H1 (cell line): ENCODE data around the gene C2CD4D. TPM values are rescaled to one million over a fixed set of nuclear protein-coding genes. Genes with fewer than 3 reads are reported as not detected.

Experiments
- CTCF ChIA-PET: fragments of 300-600 bp; sonication (Branson Sonifier 250); formaldehyde crosslinking; loops from one replicate; lab custom pipeline; 2021; ENCODE audit not compliant: partially characterized antibody; lab: Charles Lee
- POLR2A ChIA-PET: fragments of 300-600 bp; sonication (Branson Sonifier 250); formaldehyde crosslinking; loops from one replicate; lab custom pipeline; 2021; ENCODE audit warnings: inconsistent platforms; ENCODE audit not compliant: partially characterized antibody; lab: Charles Lee
- DNase-seq, 2 experiments: peaks; one replicate each; pipeline versions ENCODE4 v3.0.0 to v3.0.0-alpha.2; 2010 to 2022; ENCODE audit warnings: low spot score in 2 of 2, low read depth in 1 of 2, mixed read lengths in 1 of 2
- FAIRE-seq: peaks from 2 replicates; lab custom pipeline; 2011; peaks lifted over from hg19 to GRCh38; lab: Jason Lieb, UNC
- H2AFZ ChIP-seq: 2 replicates; pipeline ENCODE4 v1.8.1; 2012; ENCODE audit warnings: low read length, inconsistent platforms
- H2AK5ac ChIP-seq: 2 replicates; pipeline ENCODE4 v1.6.1; 2013; ENCODE audit warnings: low read depth, low read length
- H2BK120ac ChIP-seq: replicated peaks from 2 replicates; pipeline ENCODE3; 2013; ENCODE audit warnings: low read depth, low read length, inconsistent platforms
- H2BK12ac ChIP-seq: 2 replicates; pipeline ENCODE4 v1.6.1; 2013; ENCODE audit warnings: low read depth, low read length
- H2BK15ac ChIP-seq: 2 replicates; pipeline ENCODE4 v1.6.1; 2013; ENCODE audit warnings: low read length
- H2BK20ac ChIP-seq: 2 replicates; pipeline ENCODE4 v1.6.1; 2013; ENCODE audit warnings: low read length
- H2BK5ac ChIP-seq: 2 replicates; pipeline ENCODE4 v1.6.1; 2013; ENCODE audit warnings: low read depth, low read length
- H3K14ac ChIP-seq: 2 replicates; pipeline ENCODE4 v1.6.1; 2013; ENCODE audit warnings: inconsistent platforms; ENCODE audit not compliant: insufficient read length
- H3K18ac ChIP-seq: 2 replicates; pipeline ENCODE4 v1.6.1; 2013; ENCODE audit warnings: low read length; ENCODE audit errors: extremely low read depth
- H3K23ac ChIP-seq: 2 replicates; pipeline ENCODE4 v1.6.1; 2013; ENCODE audit warnings: inconsistent platforms; ENCODE audit not compliant: insufficient read length
- H3K23me2 ChIP-seq: 2 replicates; pipeline ENCODE4 v1.6.1; 2013; ENCODE audit warnings: low read depth, low read length
- H3K27ac ChIP-seq: 2 replicates; pipeline ENCODE4 v1.6.1; 2011; ENCODE audit warnings: low read depth, low read length, inconsistent platforms
- H3K27me3 ChIP-seq, 4 experiments: replicated peaks in 1 of 4; 1 replicate in 1 of 4; 2 replicates in 3 of 4; pipeline versions ENCODE4 v1.6.1 to v1.8.1; 2011 to 2013; ENCODE audit warnings: low read length in 3 of 4, mild to moderate bottlenecking in 3 of 4, inconsistent platforms in 2 of 4, mixed read lengths in 2 of 4, moderate library complexity in 1 of 4; ENCODE audit not compliant: control insufficient read depth in 3 of 4, insufficient read depth in 3 of 4; ENCODE audit errors: extremely low read depth in 1 of 4
- H3K36me3 ChIP-seq, 4 experiments: 2 replicates each; pipeline versions ENCODE4 v1.6.1 to v1.8.1; 2011 to 2013; ENCODE audit warnings: mild to moderate bottlenecking in 4 of 4, low read length in 3 of 4, moderate library complexity in 2 of 4, control low read depth in 1 of 4, inconsistent platforms in 1 of 4; ENCODE audit not compliant: insufficient read depth in 4 of 4, control insufficient read depth in 2 of 4
- H3K4ac ChIP-seq: replicated peaks from 2 replicates; pipeline ENCODE3; 2013; ENCODE audit warnings: low read length, low read depth, mixed read lengths, inconsistent platforms; ENCODE audit not compliant: insufficient read length
- H3K4me1 ChIP-seq, 4 experiments: replicated peaks in 1 of 4; 1 replicate in 1 of 4; 2 replicates in 3 of 4; pipeline versions ENCODE4 v1.6.1 to v1.8.1; 2011 to 2013; ENCODE audit warnings: low read length in 3 of 4, inconsistent platforms in 2 of 4, mixed read lengths in 1 of 4; ENCODE audit not compliant: insufficient read depth in 4 of 4, control insufficient read depth in 3 of 4
- H3K4me2 ChIP-seq, 2 experiments: 2 replicates each; pipeline versions ENCODE4 v1.6.1 to v1.8.1; 2011 to 2013; ENCODE audit warnings: low read depth in 2 of 2, low read length in 2 of 2, control low read depth in 1 of 2, inconsistent platforms in 1 of 2, mild to moderate bottlenecking in 1 of 2; ENCODE audit not compliant: insufficient read depth in 1 of 2
- H3K4me3 ChIP-seq, 4 experiments: fragments of 200-600, 300-600 bp in 1 of 4; sonication (generic), shearing (Covaris generic), sonication (Bioruptor Twin) in 1 of 4; 2 replicates each; pipeline versions ENCODE4 v1.5.1 to v1.8.1; 2011 to 2016; ENCODE audit warnings: low read length in 4 of 4, low read depth in 3 of 4, control low read depth in 2 of 4, inconsistent platforms in 2 of 4, mild to moderate bottlenecking in 2 of 4, mixed read lengths in 1 of 4, moderate library complexity in 1 of 4; ENCODE audit not compliant: insufficient read depth in 2 of 4; ENCODE audit errors: extremely low read depth in 1 of 4
- H3K56ac ChIP-seq: replicated peaks from 2 replicates; pipeline ENCODE3; 2013; ENCODE audit warnings: low read depth, mild to moderate bottlenecking, mixed read lengths, low read length, inconsistent platforms; ENCODE audit not compliant: insufficient read length
- H3K79me1 ChIP-seq: 2 replicates; pipeline ENCODE4 v1.6.1; 2013; ENCODE audit warnings: low read depth, low read length, control low read depth
- H3K79me2 ChIP-seq, 2 experiments: 2 replicates each; pipeline versions ENCODE4 v1.6.1 to v1.8.1; 2012 to 2013; ENCODE audit warnings: low read length in 2 of 2, mild to moderate bottlenecking in 2 of 2, inconsistent platforms in 1 of 2; ENCODE audit not compliant: insufficient read depth in 2 of 2, control insufficient read depth in 1 of 2
- H3K9ac ChIP-seq, 4 experiments: replicated peaks in 1 of 4; 1 replicate in 1 of 4; 2 replicates in 3 of 4; pipeline versions ENCODE4 v1.6.1 to v1.8.1; 2011 to 2013; ENCODE audit warnings: low read depth in 3 of 4, low read length in 3 of 4, control low read depth in 2 of 4, mild to moderate bottlenecking in 2 of 4, moderate library complexity in 2 of 4, inconsistent platforms in 1 of 4; ENCODE audit errors: extremely low read depth in 1 of 4
- H3K9me3 ChIP-seq, 2 experiments: 2 replicates each; pipeline versions ENCODE4 v1.6.1 to v1.8.1; 2012 to 2013; ENCODE audit warnings: mild to moderate bottlenecking in 2 of 2, moderate library complexity in 2 of 2, control low read depth in 1 of 2, inconsistent platforms in 1 of 2, low read depth in 1 of 2, low read length in 1 of 2, mixed read lengths in 1 of 2; ENCODE audit not compliant: insufficient read depth in 2 of 2
- H4K20me1 ChIP-seq, 2 experiments: replicated peaks in 1 of 2; 2 replicates each; pipeline versions ENCODE3 to v1.8.1; 2011 to 2013; ENCODE audit warnings: inconsistent platforms in 2 of 2, low read length in 2 of 2, mild to moderate bottlenecking in 1 of 2; ENCODE audit not compliant: insufficient read depth in 2 of 2, control insufficient read depth in 1 of 2
- H4K5ac ChIP-seq: 2 replicates; pipeline ENCODE4 v1.6.1; 2013; ENCODE audit warnings: low read length, low read depth, mixed read lengths, inconsistent platforms; ENCODE audit not compliant: insufficient read length
- H4K8ac ChIP-seq: 2 replicates; pipeline ENCODE4 v1.8.0; 2013; ENCODE audit warnings: mild to moderate bottlenecking, moderate library complexity, low read length, inconsistent platforms; ENCODE audit not compliant: insufficient read depth; ENCODE audit errors: extremely low read depth
- H4K91ac ChIP-seq: replicated peaks from 2 replicates; pipeline ENCODE3; 2013; ENCODE audit warnings: low read length, mixed read lengths, inconsistent platforms; ENCODE audit not compliant: insufficient read length
- CBX5 ChIP-seq: fragments of 300-800, 300-1000 bp; sonication (generic); IDR thresholded peaks from 2 replicates; pipeline ENCODE4 v1.7.1; 2016; ENCODE audit warnings: antibody characterized with exemption, low read length, low read depth
- CREB1 ChIP-seq: IDR thresholded peaks from 2 replicates; pipeline ENCODE4 v1.6.1; 2012; ENCODE audit warnings: inconsistent platforms
- CTBP2 ChIP-seq: IDR thresholded peaks from 2 replicates; pipeline ENCODE4 v1.7.0; 2011; ENCODE audit warnings: borderline replicate concordance, mild to moderate bottlenecking, moderate library complexity, mixed read lengths, low read length; ENCODE audit not compliant: insufficient read depth, insufficient read length
- CTCF ChIP-seq, 3 experiments: IDR thresholded peaks; 1 replicate in 2 of 3; 2 replicates in 1 of 3; pipeline versions ENCODE4 v1.5.1 to v1.6.1; 2011; ENCODE audit warnings: low read length in 3 of 3, mild to moderate bottlenecking in 3 of 3, inconsistent platforms in 2 of 3, low read depth in 1 of 3, moderate library complexity in 1 of 3; ENCODE audit not compliant: insufficient read depth in 1 of 3; ENCODE audit errors: control extremely low read depth in 1 of 3
- GABPA ChIP-seq: IDR thresholded peaks from 2 replicates; pipeline ENCODE4 v1.6.1; 2011; ENCODE audit warnings: mild to moderate bottlenecking, low read length, moderate library complexity, borderline replicate concordance; ENCODE audit not compliant: insufficient read depth
- RAD21 ChIP-seq, 2 experiments: IDR thresholded peaks in 1 of 2; conservative IDR thresholded peaks in 1 of 2; 2 replicates each; pipeline ENCODE4 v1.6.1; 2011; ENCODE audit warnings: low read depth in 2 of 2, low read length in 2 of 2, improper control_type of control experiment in 1 of 2, inconsistent platforms in 1 of 2, mild to moderate bottlenecking in 1 of 2, moderate library complexity in 1 of 2
- RXRA ChIP-seq: IDR thresholded peaks from 2 replicates; pipeline ENCODE4 v1.6.1; 2011; ENCODE audit warnings: low read depth, mild to moderate bottlenecking, low read length, moderate library complexity; ENCODE audit not compliant: insufficient read depth
- SIN3A ChIP-seq, 2 experiments: IDR thresholded peaks in 1 of 2; conservative IDR thresholded peaks in 1 of 2; 2 replicates each; pipeline ENCODE4 v1.6.1; 2011 to 2012; ENCODE audit warnings: low read length in 2 of 2, improper control_type of control experiment in 1 of 2, low read depth in 1 of 2, mild to moderate bottlenecking in 1 of 2
- TAF1 ChIP-seq: IDR thresholded peaks from 2 replicates; pipeline ENCODE4 v1.6.1; 2011; ENCODE audit warnings: mild to moderate bottlenecking, low read depth, low read length
- TCF12 ChIP-seq: IDR thresholded peaks from 2 replicates; pipeline ENCODE4 v1.6.1; 2011; ENCODE audit warnings: low read depth, mild to moderate bottlenecking, low read length
- YY1 ChIP-seq: IDR thresholded peaks from 2 replicates; pipeline ENCODE4 v1.6.1; 2011; ENCODE audit warnings: low read depth, mild to moderate bottlenecking, low read length
- WGBS, 2 experiments: shearing (Covaris generic) in 1 of 2; methylation state at CpG; one replicate each; pipeline versions ENCODE4 v1.1.6 to v1.1.7; 2013 to 2015; ENCODE audit warnings: low lambda C conversion rate in 2 of 2, mixed read lengths in 2 of 2, inconsistent platforms in 1 of 2, low coverage in 1 of 2, missing lambda C conversion rate in 1 of 2; ENCODE audit not compliant: insufficient replicate concordance in 2 of 2, insufficient coverage in 1 of 2, insufficient read length in 1 of 2; ENCODE audit errors: extremely low coverage in 1 of 2, missing lambda C conversion rate in 1 of 2; 5-methylcytosine and 5-hydroxymethylcytosine counted together
- polyA plus RNA-seq, 7 experiments: library from polyadenylated mRNA; depleted of rRNA in 3 of 7; stranded (reverse) in 5 of 7; unstranded in 2 of 7; fragments of >200 nt in 5 of 7; fragments of 200-250 nt in 2 of 7; gene quantifications; 1 replicate in 5 of 7; 2 replicates in 1 of 7; 4 replicates in 1 of 7; pipeline versions ENCODE4 v1.2.1 to v1.2.3, GENCODE V29; 2011 to 2013; ENCODE audit warnings: missing spikeins in 2 of 7, mixed read lengths in 2 of 7
- total RNA-seq: library from RNA; stranded (reverse); fragmentation: NEBNext Ultra II Directional; extraction: Animal tissue kit (Norgen Biotek cat#: 25700); gene quantifications from 2 replicates; pipeline ENCODE4 v1.2.1, GENCODE V29; 2021

Gene C2CD4D
- total and polyA plus RNA-seq, 2 of the 8 experiments (the other 6 are each of a cell fraction or from before 2014, with no cell fraction given): 0.41 to 0.71 TPM

GRCh38 chr1:151867321-151867720 lies 27.7 kb upstream of the C2CD4D start:
- peaks cover 4 to 23% (median 9%) of the 10 kb centered on the region in 4 experiments; a peak in 5 of 7 replicates for H3K27me3 ChIP-seq
- FAIRE-seq: no peak
- no peak overlapping the region for H2AFZ ChIP-seq
- no peak overlapping the region for H3K4ac ChIP-seq
- no peaks in the 10 kb centered on the region for H3K79me2 ChIP-seq
- H3K9ac ChIP-seq: no peak overlapping the region
- H4K5ac ChIP-seq: no peak overlapping the region
- no peak overlapping the region for H2BK120ac ChIP-seq
- H2BK12ac ChIP-seq: no peak overlapping the region
- H3K79me1 ChIP-seq: no peaks in the 10 kb centered on the region
- 0 out of 7 replicates have a peak, but pooled peaks cover 0 to 4% (median 0%) of the 10 kb centered on the region in 4 experiments for H3K4me1 ChIP-seq
- WGBS, 2 experiments: 89% methylated on average over 2 of the region's 2 CpGs; no CpG with 5 or more reads in 1 of the 2 experiments
- ChIA-PET CTCF (interaction anchor here (1.3 kb wide), 1 partner anchor 147 kb away, joined by 3 read pairs; no protein-coding TSS in a partner anchor), POLR2A (no interaction called here)
- no peak overlapping the region for H3K23ac ChIP-seq
- H4K8ac ChIP-seq: no peak overlapping the region
- H3K9me3 ChIP-seq: no peaks in the 10 kb centered on the region
- no peak overlapping the region for H3K4me2 ChIP-seq
- H3K4me3 ChIP-seq: no peak overlapping the region
- H3K36me3 ChIP-seq: no peaks in the 10 kb centered on the region
- no peak for DNase-seq
- no peak overlapping the region for H3K56ac ChIP-seq
- no peaks in the 10 kb centered on the region for H3K23me2 ChIP-seq
- H2AK5ac ChIP-seq: no peak overlapping the region
- no peak overlapping the region for H2BK5ac ChIP-seq
- no peaks in the 10 kb centered on the region for H4K20me1 ChIP-seq
- no peak overlapping the region for H3K18ac ChIP-seq
- H2BK20ac ChIP-seq: no peak overlapping the region
- no peak overlapping the region for H2BK15ac ChIP-seq
- no peak overlapping the region for H3K14ac ChIP-seq
- H4K91ac ChIP-seq: no peak overlapping the region
- no peak overlapping the region for H3K27ac ChIP-seq
- TF ChIP-seq RXRA (no peak), RAD21 (IDR thresholded peaks at IDR 0.05 in 1 of 2, conservative IDR thresholded peaks at IDR 0.05 in 1 of 2; ENCODE audit: low read depth in 2 of 2, low read length in 2 of 2) (no peak), CTBP2 (no peak), TAF1 (no peak), CTCF (IDR thresholded peaks at IDR 0.05; ENCODE audit: control extremely low read depth in 1 of 3, insufficient read depth in 1 of 3, low read depth in 1 of 3, low read length in 3 of 3) (no peak), CBX5 (no peak), CREB1 (no peak), YY1 (no peak), SIN3A (conservative IDR thresholded peaks at IDR 0.05 in 1 of 2, IDR thresholded peaks at IDR 0.05 in 1 of 2; ENCODE audit: low read depth in 1 of 2, low read length in 2 of 2) (no peak), TCF12 (no peak), GABPA (no peak)
